Measurements from ENCODE around the gene NOP10.
"Not testable (repeated sequence)": the region's sequence is repeated elsewhere in the genome, so short reads cannot be mapped to it uniquely, and the experiment has no call there.

GRCh38 chr15:34342213-34342736 is 661 bp downstream of the NOP10 start:
- TF ChIP-seq CTCF (conservative IDR thresholded peaks at IDR 0.05 in 1 of 2, IDR thresholded peaks at IDR 0.05 in 1 of 2; ENCODE audit: extremely low read depth in 1 of 2, insufficient read depth in 1 of 2, low read depth in 1 of 2, low read length in 2 of 2); EZH2 (IDR thresholded peaks at IDR 0.05; ENCODE audit: borderline replicate concordance, low read length): not testable (repeated sequence)

All from mammary epithelial cell (primary cell).